ENCODE results near the gene LIX1. TPM values are rescaled to one million over a fixed set of nuclear protein-coding genes. Genes with fewer than 3 reads are reported as not detected.

Gene LIX1
- total and polyA plus RNA-seq, 2 of the 13 experiments (the other 11 are each of a cell fraction or from before 2014, with no cell fraction given), result not detected

DNA sequence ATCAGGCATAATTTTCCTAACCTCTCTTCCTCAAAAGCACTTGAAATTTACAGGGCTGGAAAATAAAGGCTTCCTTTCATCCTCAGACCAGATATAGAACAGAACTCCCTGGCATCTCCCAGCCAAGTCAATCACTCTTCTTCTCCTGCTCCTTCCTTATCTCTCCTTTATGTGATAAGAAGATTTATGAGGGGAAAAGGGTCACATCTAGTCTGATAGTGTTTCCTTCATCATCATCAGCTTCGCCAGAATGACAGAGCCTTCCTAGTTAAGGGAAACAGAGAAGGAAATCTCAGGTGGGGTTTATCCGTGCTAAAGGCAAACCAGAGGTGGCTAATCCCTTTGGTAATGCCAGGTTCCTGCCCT lies 36.2 kb downstream of the LIX1 start:
- no peak for FAIRE-seq
- POLR2A ChIA-PET, result no interaction called here
- Histone ChIP-seq H3K79me2 (ENCODE audit: insufficient read depth, low read length) (no peaks in the 10 kb centered on the region), H3K27ac (ENCODE audit: extremely low read length, insufficient read depth, low read length) (no peak overlapping the region), H3K36me3 (replicated peaks in 1 of 2; ENCODE audit: control insufficient read depth in 1 of 2, insufficient read depth in 2 of 2, low read length in 2 of 2) (no peaks in the 10 kb centered on the region), H2AFZ (ENCODE audit: low read length) (no peak overlapping the region), H3K4me2 (ENCODE audit: low read depth, low read length) (no peak overlapping the region), H3K27me3 (ENCODE audit: control insufficient read depth in 1 of 2, insufficient read depth in 2 of 2, low read length in 2 of 2) (peaks cover 0 to 3% of the 10 kb centered on the region in 2 experiments; a peak in 1 of 5 replicates), H4K20me1 (ENCODE audit: insufficient read depth, low read length) (no peaks in the 10 kb centered on the region), H3K9me3 (ENCODE audit: low read length) (no peaks in the 10 kb centered on the region), H3K4me1 (ENCODE audit: insufficient read depth, low read length) (peaks cover 6% of the 10 kb centered on the region), H3K4me3 (replicated peaks in 1 of 3; ENCODE audit: insufficient read depth in 1 of 3, low read depth in 2 of 3, low read length in 3 of 3) (no peak overlapping the region), H3K9ac (ENCODE audit: insufficient read depth, low read depth, low read length) (no peak overlapping the region)
- ATAC-seq, result no peak
- BruUV-seq (replicated peaks), result no TSS peak
- 21% methylated on average over 2 of the region's 2 CpGs for WGBS (ENCODE audit: low lambda C conversion rate)
- DNase-seq (ENCODE audit: low spot score), result no peak
- in situ Hi-C loops (cut with HindIII; ENCODE audit: extremely low pct_ligation_motif_present, low pct_unique_long_range_greater_than_20kb), result no loop called here
- CTCF ChIA-PET (ENCODE audit: low intra/inter-chr PET ratio, low total read pairs), result no interaction called here
- intact Hi-C loops (cut with micrococcal nuclease; ENCODE audit: unreplicated experiment), result no loop called here
- TF ChIP-seq ZNF329 (CRISPR knock-in tag; IDR thresholded peaks at IDR 0.05; ENCODE audit: low read depth), result no peak
- TF ChIP-seq ZNF260 (CRISPR knock-in tag; IDR thresholded peaks at IDR 0.05; ENCODE audit: borderline replicate concordance, low read depth), result no peak
- TF ChIP-seq, protein P1, sequence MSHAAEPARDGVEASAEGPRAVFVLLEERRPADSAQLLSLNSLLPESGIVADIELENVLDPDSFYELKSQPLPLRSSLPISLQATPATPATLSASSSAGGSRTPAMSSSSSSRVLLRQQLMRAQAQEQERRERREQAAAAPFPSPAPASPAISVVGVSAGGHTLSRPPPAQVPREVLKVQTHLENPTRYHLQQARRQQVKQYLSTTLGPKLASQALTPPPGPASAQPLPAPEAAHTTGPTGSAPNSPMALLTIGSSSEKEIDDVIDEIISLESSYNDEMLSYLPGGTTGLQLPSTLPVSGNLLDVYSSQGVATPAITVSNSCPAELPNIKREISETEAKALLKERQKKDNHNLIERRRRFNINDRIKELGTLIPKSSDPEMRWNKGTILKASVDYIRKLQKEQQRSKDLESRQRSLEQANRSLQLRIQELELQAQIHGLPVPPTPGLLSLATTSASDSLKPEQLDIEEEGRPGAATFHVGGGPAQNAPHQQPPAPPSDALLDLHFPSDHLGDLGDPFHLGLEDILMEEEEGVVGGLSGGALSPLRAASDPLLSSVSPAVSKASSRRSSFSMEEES (CRISPR knock-in tag; IDR thresholded peaks at IDR 0.05), result no peak
- no peak for TF ChIP-seq ZZZ3 (CRISPR knock-in tag; IDR thresholded peaks at IDR 0.05; ENCODE audit: borderline replicate concordance)
- no peak for TF ChIP-seq ZSCAN31 (CRISPR knock-in tag; IDR thresholded peaks at IDR 0.05; ENCODE audit: low read depth)
- TF ChIP-seq ZNF556 (CRISPR knock-in tag; IDR thresholded peaks at IDR 0.05; ENCODE audit: borderline replicate concordance), result no peak
- TF ChIP-seq, protein P2, sequence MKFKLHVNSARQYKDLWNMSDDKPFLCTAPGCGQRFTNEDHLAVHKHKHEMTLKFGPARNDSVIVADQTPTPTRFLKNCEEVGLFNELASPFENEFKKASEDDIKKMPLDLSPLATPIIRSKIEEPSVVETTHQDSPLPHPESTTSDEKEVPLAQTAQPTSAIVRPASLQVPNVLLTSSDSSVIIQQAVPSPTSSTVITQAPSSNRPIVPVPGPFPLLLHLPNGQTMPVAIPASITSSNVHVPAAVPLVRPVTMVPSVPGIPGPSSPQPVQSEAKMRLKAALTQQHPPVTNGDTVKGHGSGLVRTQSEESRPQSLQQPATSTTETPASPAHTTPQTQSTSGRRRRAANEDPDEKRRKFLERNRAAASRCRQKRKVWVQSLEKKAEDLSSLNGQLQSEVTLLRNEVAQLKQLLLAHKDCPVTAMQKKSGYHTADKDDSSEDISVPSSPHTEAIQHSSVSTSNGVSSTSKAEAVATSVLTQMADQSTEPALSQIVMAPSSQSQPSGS (CRISPR knock-in tag; IDR thresholded peaks at IDR 0.05), result no peak
- no peak for TF ChIP-seq ZKSCAN5 (CRISPR knock-in tag; IDR thresholded peaks at IDR 0.05)
- TF ChIP-seq CTCF (CRISPR knock-in tag; IDR thresholded peaks at IDR 0.05), result no peak
- no peak for TF ChIP-seq NFE2L1 (CRISPR knock-in tag; IDR thresholded peaks at IDR 0.05; ENCODE audit: borderline replicate concordance)
- TF ChIP-seq, protein P3, sequence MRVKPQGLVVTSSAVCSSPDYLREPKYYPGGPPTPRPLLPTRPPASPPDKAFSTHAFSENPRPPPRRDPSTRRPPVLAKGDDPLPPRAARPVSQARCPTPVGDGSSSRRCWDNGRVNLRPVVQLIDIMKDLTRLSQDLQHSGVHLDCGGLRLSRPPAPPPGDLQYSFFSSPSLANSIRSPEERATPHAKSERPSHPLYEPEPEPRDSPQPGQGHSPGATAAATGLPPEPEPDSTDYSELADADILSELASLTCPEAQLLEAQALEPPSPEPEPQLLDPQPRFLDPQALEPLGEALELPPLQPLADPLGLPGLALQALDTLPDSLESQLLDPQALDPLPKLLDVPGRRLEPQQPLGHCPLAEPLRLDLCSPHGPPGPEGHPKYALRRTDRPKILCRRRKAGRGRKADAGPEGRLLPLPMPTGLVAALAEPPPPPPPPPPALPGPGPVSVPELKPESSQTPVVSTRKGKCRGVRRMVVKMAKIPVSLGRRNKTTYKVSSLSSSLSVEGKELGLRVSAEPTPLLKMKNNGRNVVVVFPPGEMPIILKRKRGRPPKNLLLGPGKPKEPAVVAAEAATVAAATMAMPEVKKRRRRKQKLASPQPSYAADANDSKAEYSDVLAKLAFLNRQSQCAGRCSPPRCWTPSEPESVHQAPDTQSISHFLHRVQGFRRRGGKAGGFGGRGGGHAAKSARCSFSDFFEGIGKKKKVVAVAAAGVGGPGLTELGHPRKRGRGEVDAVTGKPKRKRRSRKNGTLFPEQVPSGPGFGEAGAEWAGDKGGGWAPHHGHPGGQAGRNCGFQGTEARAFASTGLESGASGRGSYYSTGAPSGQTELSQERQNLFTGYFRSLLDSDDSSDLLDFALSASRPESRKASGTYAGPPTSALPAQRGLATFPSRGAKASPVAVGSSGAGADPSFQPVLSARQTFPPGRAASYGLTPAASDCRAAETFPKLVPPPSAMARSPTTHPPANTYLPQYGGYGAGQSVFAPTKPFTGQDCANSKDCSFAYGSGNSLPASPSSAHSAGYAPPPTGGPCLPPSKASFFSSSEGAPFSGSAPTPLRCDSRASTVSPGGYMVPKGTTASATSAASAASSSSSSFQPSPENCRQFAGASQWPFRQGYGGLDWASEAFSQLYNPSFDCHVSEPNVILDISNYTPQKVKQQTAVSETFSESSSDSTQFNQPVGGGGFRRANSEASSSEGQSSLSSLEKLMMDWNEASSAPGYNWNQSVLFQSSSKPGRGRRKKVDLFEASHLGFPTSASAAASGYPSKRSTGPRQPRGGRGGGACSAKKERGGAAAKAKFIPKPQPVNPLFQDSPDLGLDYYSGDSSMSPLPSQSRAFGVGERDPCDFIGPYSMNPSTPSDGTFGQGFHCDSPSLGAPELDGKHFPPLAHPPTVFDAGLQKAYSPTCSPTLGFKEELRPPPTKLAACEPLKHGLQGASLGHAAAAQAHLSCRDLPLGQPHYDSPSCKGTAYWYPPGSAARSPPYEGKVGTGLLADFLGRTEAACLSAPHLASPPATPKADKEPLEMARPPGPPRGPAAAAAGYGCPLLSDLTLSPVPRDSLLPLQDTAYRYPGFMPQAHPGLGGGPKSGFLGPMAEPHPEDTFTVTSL (CRISPR knock-in tag; IDR thresholded peaks at IDR 0.05; ENCODE audit: borderline replicate concordance), result no peak
